Endothelial cell of umbilical vein (primary cell): ENCODE data around the gene SPATS2L. TPM values are rescaled to one million over a fixed set of nuclear protein-coding genes. Genes with fewer than 3 reads are reported as not detected.

ENCODE experiments used
- BruUV-seq: library from RNA; stranded (reverse); fragments of 400-500 nt; replicated peaks from 2 replicates; lab custom pipeline; 2021; lab: Mats Ljungman, UMichigan
- CTCF ChIA-PET: fragments of 300-600, 350-600 bp; sonication (Branson Sonifier 250); formaldehyde crosslinking; loops from one replicate; lab custom pipeline; 2021; ENCODE audit warnings: antibody characterized with exemption, inconsistent platforms; lab: Charles Lee
- POLR2A ChIA-PET: fragments of 300-600, 350-600 bp; sonication (Branson Sonifier 250); formaldehyde crosslinking; loops from one replicate; lab custom pipeline; 2021; ENCODE audit warnings: antibody characterized with exemption, inconsistent platforms; lab: Charles Lee
- DNase-seq: peaks from one replicate; pipeline ENCODE4 v3.0.0-alpha.2; 2011; ENCODE audit warnings: low read depth, low spot score
- FAIRE-seq: peaks from 2 replicates; lab custom pipeline; 2011; peaks lifted over from hg19 to GRCh38; lab: Jason Lieb, UNC
- H2AFZ ChIP-seq: 2 replicates; pipeline ENCODE4 v1.6.0; 2012; ENCODE audit warnings: low read depth, low read length, control low read depth, inconsistent platforms
- H3K27ac ChIP-seq: 2 replicates; pipeline ENCODE4 v1.5.1; 2011; ENCODE audit warnings: low read depth, mild to moderate bottlenecking, control low read depth, low read length, moderate library complexity; ENCODE audit not compliant: insufficient read depth
- H3K27me3 ChIP-seq, 2 experiments: 2 replicates each; pipeline versions ENCODE4 v1.6.0 to v1.6.1; 2011; ENCODE audit warnings: low read length in 2 of 2, mixed read lengths in 1 of 2; ENCODE audit not compliant: control insufficient read depth in 2 of 2, insufficient read depth in 2 of 2
- H3K36me3 ChIP-seq, 2 experiments: 2 replicates in 1 of 2; 3 replicates in 1 of 2; pipeline ENCODE4 v1.5.1; 2011; ENCODE audit warnings: low read length in 2 of 2, mild to moderate bottlenecking in 1 of 2, moderate library complexity in 1 of 2; ENCODE audit not compliant: control insufficient read depth in 2 of 2, insufficient read depth in 2 of 2; ENCODE audit errors: extremely low read depth in 1 of 2
- H3K4me1 ChIP-seq: 3 replicates; pipeline ENCODE4 v1.5.1; 2011; ENCODE audit warnings: mild to moderate bottlenecking, low read length; ENCODE audit not compliant: control insufficient read depth, insufficient read depth; ENCODE audit errors: extremely low read depth
- H3K4me2 ChIP-seq: 2 replicates; pipeline ENCODE4 v1.6.1; 2011; ENCODE audit warnings: low read length, control low read depth, mixed read lengths; ENCODE audit not compliant: insufficient read depth
- H3K4me3 ChIP-seq, 3 experiments: fragments of 200-600 bp in 1 of 3; sonication (generic), shearing (Covaris generic) in 1 of 3; replicated peaks in 1 of 3; 2 replicates each; pipeline ENCODE4 v1.5.1; 2011 to 2016; ENCODE audit warnings: control low read depth in 3 of 3, low read length in 3 of 3, mild to moderate bottlenecking in 2 of 3, inconsistent platforms in 1 of 3, low read depth in 1 of 3, moderate library complexity in 1 of 3; ENCODE audit not compliant: insufficient read depth in 1 of 3
- H3K79me2 ChIP-seq: 2 replicates; pipeline ENCODE4 v1.6.0; 2012; ENCODE audit warnings: low read length, inconsistent platforms; ENCODE audit not compliant: control insufficient read depth, insufficient read depth
- H3K9ac ChIP-seq: replicated peaks from 2 replicates; pipeline ENCODE3; 2011; ENCODE audit warnings: low read length, control low read depth; ENCODE audit not compliant: insufficient read depth; ENCODE audit errors: extremely low read depth
- H3K9me1 ChIP-seq: replicated peaks from 3 replicates; pipeline ENCODE4 v1.6.0; 2011; ENCODE audit warnings: mild to moderate bottlenecking, low read length; ENCODE audit not compliant: control insufficient read depth, insufficient read depth; ENCODE audit errors: extremely low read depth
- H3K9me3 ChIP-seq: replicated peaks from 2 replicates; pipeline ENCODE4 v1.5.1; 2012; ENCODE audit warnings: low read length, inconsistent platforms; ENCODE audit not compliant: control insufficient read depth, insufficient read depth
- H4K20me1 ChIP-seq: replicated peaks from 2 replicates; pipeline ENCODE3; 2011; ENCODE audit warnings: mild to moderate bottlenecking, low read length; ENCODE audit not compliant: control insufficient read depth, insufficient read depth; ENCODE audit errors: extremely low read depth
- CTCF ChIP-seq, 2 donors: IDR thresholded peaks; 1 replicate in 1 of 2; 2 replicates in 1 of 2; pipeline ENCODE4 v1.5.1; 2011; ENCODE audit warnings: low read length in 2 of 2, mild to moderate bottlenecking in 2 of 2, moderate library complexity in 2 of 2, control low read depth in 1 of 2, inconsistent platforms in 1 of 2, low read depth in 1 of 2; ENCODE audit not compliant: insufficient read depth in 1 of 2; ENCODE audit errors: extremely low read depth in 1 of 2
- EZH2 ChIP-seq: IDR thresholded peaks from 2 replicates; pipeline ENCODE4 v1.6.1; 2012; ENCODE audit warnings: borderline replicate concordance, low read depth, mild to moderate bottlenecking, moderate library complexity, low read length, inconsistent platforms; ENCODE audit not compliant: severe bottlenecking
- FOS ChIP-seq: IDR thresholded peaks from 2 replicates; pipeline ENCODE4 v1.6.1; 2011; ENCODE audit warnings: mild to moderate bottlenecking, low read length, moderate library complexity, borderline replicate concordance; ENCODE audit not compliant: insufficient read depth
- GATA2 ChIP-seq: IDR thresholded peaks from 2 replicates; pipeline ENCODE4 v1.7.0; 2011; ENCODE audit warnings: low read depth, mild to moderate bottlenecking, moderate library complexity, mixed read lengths, low read length; ENCODE audit not compliant: insufficient read length, insufficient read depth
- MAX ChIP-seq: IDR thresholded peaks from 2 replicates; pipeline ENCODE4 v1.6.1; 2011; ENCODE audit not compliant: insufficient read depth, insufficient read length
- MYC ChIP-seq: IDR thresholded peaks from one replicate; pipeline ENCODE4 v1.6.1; 2011; ENCODE audit warnings: mild to moderate bottlenecking, low read depth, low read length
- POLR2A ChIP-seq: IDR thresholded peaks from 2 replicates; pipeline ENCODE4 v1.6.1; 2012; ENCODE audit warnings: low read depth, mild to moderate bottlenecking, control low read depth, low read length
- dilution Hi-C: fragments of 300-500 bp; cut with MboI; formaldehyde crosslinking; loops from one replicate; pipeline ENCODE4 v1.15.0; 2019; ENCODE audit warnings: low sequenced_read_pairs; ENCODE audit not compliant: extremely low pct_ligation_motif_present
- intact Hi-C: fragments of 100-400 bp; cut with micrococcal nuclease; formaldehyde crosslinking; loops from one replicate; pipeline ENCODE4 v1.10.0; 2022
- polyA plus RNA-seq, 4 experiments: library from polyadenylated mRNA; depleted of rRNA in 3 of 4; stranded (reverse) in 3 of 4; unstranded in 1 of 4; fragments of >200 nt; gene quantifications; 2 replicates each; pipeline versions ENCODE4 v1.2.1 to v1.2.3, GENCODE V29; 2011 to 2012; ENCODE audit warnings: missing spikeins in 1 of 4
- small RNA-seq: library from RNA; depleted of rRNA; stranded (forward); fragments of <200 nt; gene quantifications from one replicate; pipeline ENCODE3, GENCODE V24; 2012; ENCODE audit warnings: low replicate concordance, low read depth; ENCODE audit not compliant: insufficient read depth, insufficient read length
- total RNA-seq: library from RNA; stranded (reverse); gene quantifications from 2 replicates; pipeline ENCODE4 v1.2.3, GENCODE V29; 2021

Gene SPATS2L
- total and polyA plus RNA-seq, 2 donors (not counting 3 experiments of a cell fraction or from before 2014, with no cell fraction given): 29.1 to 72.9 TPM

GRCh38 chr2:200528228-200528627, 221.7 kb downstream of the SPATS2L start:
- CTCF ChIA-PET: interaction anchor here (1.1 kb wide), 1 partner anchor 18 kb away, joined by 3 read pairs; the partner anchor contains the start of gene KCTD18
- FAIRE-seq (no peak), DNase-seq (no peak)
- Histone ChIP-seq H3K27ac (no peak overlapping the region), H3K4me3 (no peak overlapping the region), H3K9me1 (no peaks in the 10 kb centered on the region), H4K20me1 (no peaks in the 10 kb centered on the region), H3K79me2 (peaks cover 66% of the 10 kb centered on the region), H3K4me2 (no peak overlapping the region), H3K9me3 (no peaks in the 10 kb centered on the region), H2AFZ (no peak overlapping the region), H3K27me3 (peaks cover 6 to 7% of the 10 kb centered on the region in 2 experiments), H3K9ac (no peak overlapping the region), H3K4me1 (peaks cover 8% of the 10 kb centered on the region), H3K36me3 (no peaks in the 10 kb centered on the region)
- POLR2A ChIA-PET: no interaction called here
- no TSS peak for BruUV-seq
- TF ChIP-seq POLR2A: no peak
- no peak for TF ChIP-seq GATA2
- TF ChIP-seq FOS: no peak
- TF ChIP-seq MAX: no peak
- no peak for TF ChIP-seq MYC
- TF ChIP-seq EZH2: no peak
- TF ChIP-seq CTCF (IDR thresholded peaks at IDR 0.05; ENCODE audit: extremely low read depth in 1 of 2, insufficient read depth in 1 of 2, low read depth in 1 of 2, low read length in 2 of 2): no peak
- dilution Hi-C loops: no loop called here
- intact Hi-C loops: loop anchor here (5.0 kb wide), 1 partner anchor 909 kb away; no protein-coding TSS in a partner anchor

Small RNA genes lying within 50 kb of the gene (small RNA-seq; reads per million reads assigned to genes)
- gene RNY4P34: not detected

Other genes starting within 250 kb of the SPATS2L start
- 5.4 and 6.6 TPM in 2 replicates for gene KCTD18, start 203.4 kb downstream of the SPATS2L start, total RNA-seq
- 2.6 TPM in 2 replicates for gene KCTD18, start 203.4 kb downstream of the SPATS2L start, polyA plus RNA-seq
- 19.7 and 20.5 TPM in 2 replicates for gene SGO2, start 219.5 kb downstream of the SPATS2L start, total RNA-seq
- gene SGO2, start 219.5 kb downstream of the SPATS2L start, polyA plus RNA-seq: 1.3 and 1.7 TPM in 2 replicates